Activated B cell treated with CpG ODN at 0.5 μM for 24 hours (primary cell): ENCODE data around the gene PJVK. TPM values are rescaled to one million over a fixed set of nuclear protein-coding genes. Genes with fewer than 3 reads are reported as not detected.

Experiments
- ATAC-seq: fragments of 200-7000 bp; cut with Tn5 transposase; one replicate; pipeline ENCODE4 v1.10.0; 2021; ENCODE audit warnings: low read depth, mild to moderate bottlenecking, moderate library complexity
- CTCF ChIA-PET: fragments of 350-600 bp; sonication (Branson Sonifier 250); formaldehyde crosslinking; loops from one replicate; lab custom pipeline; 2021; ENCODE audit warnings: antibody characterized with exemption; lab: Charles Lee
- POLR2A ChIA-PET: fragments of 350-600 bp; sonication (Branson Sonifier 250); formaldehyde crosslinking; loops from one replicate; lab custom pipeline; 2021; ENCODE audit warnings: antibody characterized with exemption; lab: Charles Lee
- DNase-seq: peaks from one replicate; pipeline ENCODE4 v3.0.0; 2022
- H3K27ac Mint-ChIP-seq: one replicate; pipeline ENCODE4 v1.8.0; 2020; ENCODE audit warnings: mixed read lengths
- H3K27me3 Mint-ChIP-seq: one replicate; pipeline ENCODE4 v1.8.0; 2021; ENCODE audit warnings: mixed read lengths
- H3K36me3 Mint-ChIP-seq: one replicate; pipeline ENCODE4 v1.8.0; 2021; ENCODE audit warnings: low read depth, mixed read lengths
- H3K4me1 Mint-ChIP-seq: one replicate; pipeline ENCODE4 v1.8.0; 2021; ENCODE audit warnings: mixed read lengths
- H3K4me3 Mint-ChIP-seq: one replicate; pipeline ENCODE4 v1.8.0; 2020; ENCODE audit warnings: mild to moderate bottlenecking, mixed read lengths
- H3K9me3 Mint-ChIP-seq: one replicate; pipeline ENCODE4 v1.8.0; 2020; ENCODE audit warnings: mixed read lengths
- CTCF ChIP-seq: fragments of 200-600 bp; IDR thresholded peaks from one replicate; pipeline ENCODE4 v1.8.0; 2022; ENCODE audit warnings: antibody characterized with exemption, mild to moderate bottlenecking
- intact Hi-C: fragments of 100-400 bp; cut with micrococcal nuclease; formaldehyde crosslinking; loops from one replicate; pipeline ENCODE4 v1.15.1; 2024
- total RNA-seq: library from RNA; stranded (reverse); gene quantifications from 2 replicates; pipeline ENCODE4 v1.2.3, GENCODE V29; 2022

PJVK gene
- total RNA-seq, 1 donor from 2014 or later: 3.1 TPM

- ATAC-seq: no peak
- no peak overlapping the region for H3K27ac Mint-ChIP-seq
- no peaks in the 10 kb centered on the region for H3K4me1 Mint-ChIP-seq
- no peaks in the 10 kb centered on the region for H3K27me3 Mint-ChIP-seq
- CTCF ChIA-PET: no interaction called here
- intact Hi-C loops: no loop called here
- POLR2A ChIA-PET: no interaction called here
- peaks cover 50% of the 10 kb centered on the region for H3K36me3 Mint-ChIP-seq
- no peak for TF ChIP-seq CTCF
- H3K9me3 Mint-ChIP-seq: no peaks in the 10 kb centered on the region
- H3K4me3 Mint-ChIP-seq: no peak overlapping the region
- no peak for DNase-seq
These were observed 57.5 kb downstream of the PJVK start for GRCh38 chr2:178508646-178509045.

GRCh38 chr2:178510384-178510783 lies 59.2 kb downstream of the PJVK start:
- intact Hi-C loops: no loop called here
- ATAC-seq: no peak
- peaks cover 50% of the 10 kb centered on the region for H3K36me3 Mint-ChIP-seq
- H3K27me3 Mint-ChIP-seq: no peaks in the 10 kb centered on the region
- ChIA-PET POLR2A (no interaction called here), CTCF (no interaction called here)
- H3K4me3 Mint-ChIP-seq: no peak overlapping the region
- no peak for TF ChIP-seq CTCF
- H3K27ac Mint-ChIP-seq: no peak overlapping the region
- no peaks in the 10 kb centered on the region for H3K9me3 Mint-ChIP-seq
- no peak for DNase-seq
- no peaks in the 10 kb centered on the region for H3K4me1 Mint-ChIP-seq

Other genes starting within 250 kb of the PJVK start
- gene PRKRA, start 203 bp upstream of the PJVK start, total RNA-seq: 49.6 and 61.3 TPM in 2 replicates
- gene FKBP7, start 27.2 kb downstream of the PJVK start, total RNA-seq: 0.44 and 0.64 TPM in 2 replicates
- gene PLEKHA3, start 29.1 kb downstream of the PJVK start, total RNA-seq: 28.3 and 29.6 TPM in 2 replicates